ENCODE data around the gene IPO13.
A peak's percentile ranks its signal among the peaks of the same experiment; 100 is the strongest.

IPO13 gene

GRCh38 chr1:43946236-43947060 lies at the start of gene IPO13:
IPO13 (plus strand) TSS chr1:43946950; CDS start chr1:43947601, 651 bp downstream.
- DNase-seq (ENCODE audit: low read depth) = peak; percentile 88
- H3K4me3 ChIP-seq (ENCODE audit: low read depth, low read length) = peak within 1 kb of the TSS; percentile 96
- peak; percentile 61 for TF ChIP-seq CTCF (IDR thresholded peaks at IDR 0.05; ENCODE audit: control insufficient read depth, extremely low read depth, insufficient read depth)

- H3K4me3 ChIP-seq (ENCODE audit: low read depth, low read length) = no peak overlapping the region
- no peak for TF ChIP-seq CTCF (IDR thresholded peaks at IDR 0.05; ENCODE audit: control insufficient read depth, extremely low read depth, insufficient read depth)
- no peak for DNase-seq (ENCODE audit: low read depth)
Observed at GRCh38 chr1:43898981-43899380, 47.8 kb upstream of the IPO13 start.

- DNase-seq (ENCODE audit: low read depth) = no peak
- H3K4me3 ChIP-seq (ENCODE audit: low read depth, low read length) = no peak overlapping the region
- TF ChIP-seq CTCF (IDR thresholded peaks at IDR 0.05; ENCODE audit: control insufficient read depth, extremely low read depth, insufficient read depth) = no peak
Observed at GRCh38 chr1:43900386-43900785, 46.4 kb upstream of the IPO13 start.

- no peak for TF ChIP-seq CTCF (IDR thresholded peaks at IDR 0.05; ENCODE audit: control insufficient read depth, extremely low read depth, insufficient read depth)
- H3K4me3 ChIP-seq (ENCODE audit: low read depth, low read length) = no peak overlapping the region
- DNase-seq (ENCODE audit: low read depth) = no peak
Observed at GRCh38 chr1:43901196-43901961, 45.4 kb upstream of the IPO13 start.

- no peak for TF ChIP-seq CTCF (IDR thresholded peaks at IDR 0.05; ENCODE audit: control insufficient read depth, extremely low read depth, insufficient read depth)
Observed at GRCh38 chr1:43902058-43902831, 44.5 kb upstream of the IPO13 start.

GRCh38 chr1:43904660-43905551 lies 41.8 kb upstream of the IPO13 start:
- no peak for TF ChIP-seq CTCF (IDR thresholded peaks at IDR 0.05; ENCODE audit: control insufficient read depth, extremely low read depth, insufficient read depth)
- no peak for DNase-seq (ENCODE audit: low read depth)
- no peak overlapping the region for H3K4me3 ChIP-seq (ENCODE audit: low read depth, low read length)

More at GRCh38 chr1:43902058-43902831, 44.5 kb upstream of the IPO13 start:
- no peak for DNase-seq (ENCODE audit: low read depth)
- no peak overlapping the region for H3K4me3 ChIP-seq (ENCODE audit: low read depth, low read length)
